ENCODE results near the gene B4GALT5.

The B4GALT5 gene

GRCh38 chr20:49741977-49742376, 28.3 kb upstream of the B4GALT5 start:
- no peak for ATAC-seq
- TF ChIP-seq PPARA (CRISPR knock-in tag; IDR thresholded peaks at IDR 0.05; ENCODE audit: borderline replicate concordance) (no peak), ZNF70 (CRISPR knock-in tag; IDR thresholded peaks at IDR 0.05) (no peak), POU6F1 (CRISPR knock-in tag; IDR thresholded peaks at IDR 0.05; ENCODE audit: borderline replicate concordance, low read depth) (no peak), ARNTL (CRISPR knock-in tag; IDR thresholded peaks at IDR 0.05; ENCODE audit: borderline replicate concordance, low read depth) (no peak)

GRCh38 chr20:49740807-49741206, 27.1 kb upstream of the B4GALT5 start:
- TF ChIP-seq ZFP3 (CRISPR knock-in tag; IDR thresholded peaks at IDR 0.05): no peak
- no peak for ATAC-seq

GRCh38 chr20:49739042-49739441, 25.4 kb upstream of the B4GALT5 start:
- TF ChIP-seq ESRRG (CRISPR knock-in tag; IDR thresholded peaks at IDR 0.05) (no peak), PPARA (CRISPR knock-in tag; IDR thresholded peaks at IDR 0.05; ENCODE audit: borderline replicate concordance) (no peak), CSDC2 (CRISPR knock-in tag; IDR thresholded peaks at IDR 0.05) (no peak), OSR1 (CRISPR knock-in tag; IDR thresholded peaks at IDR 0.05) (no peak), TSHZ2 (CRISPR knock-in tag; IDR thresholded peaks at IDR 0.05) (no peak), CSRNP3 (CRISPR knock-in tag; IDR thresholded peaks at IDR 0.05) (no peak), TOX (CRISPR knock-in tag; IDR thresholded peaks at IDR 0.05; ENCODE audit: borderline replicate concordance) (no peak), ZNF70 (CRISPR knock-in tag; IDR thresholded peaks at IDR 0.05) (no peak), SNAI2 (CRISPR knock-in tag; IDR thresholded peaks at IDR 0.05) (no peak)
- no peak for ATAC-seq

- no peak for ATAC-seq
- TF ChIP-seq ARNTL (CRISPR knock-in tag; IDR thresholded peaks at IDR 0.05; ENCODE audit: borderline replicate concordance, low read depth): no peak
- TF ChIP-seq ZFP3 (CRISPR knock-in tag; IDR thresholded peaks at IDR 0.05): no peak
- TF ChIP-seq CSDC2 (CRISPR knock-in tag; IDR thresholded peaks at IDR 0.05): no peak
- TF ChIP-seq TCF4 (CRISPR knock-in tag; IDR thresholded peaks at IDR 0.05; ENCODE audit: borderline replicate concordance): no peak
- TF ChIP-seq OSR1 (CRISPR knock-in tag; IDR thresholded peaks at IDR 0.05): no peak
- TF ChIP-seq POU6F1 (CRISPR knock-in tag; IDR thresholded peaks at IDR 0.05; ENCODE audit: borderline replicate concordance, low read depth): no peak
- no peak for TF ChIP-seq ISL1 (CRISPR knock-in tag; IDR thresholded peaks at IDR 0.05)
- no peak for TF ChIP-seq CREB5 (CRISPR knock-in tag; IDR thresholded peaks at IDR 0.05; ENCODE audit: low read depth)
- no peak for TF ChIP-seq ZNF70 (CRISPR knock-in tag; IDR thresholded peaks at IDR 0.05)
- TF ChIP-seq PATZ1 (CRISPR knock-in tag; IDR thresholded peaks at IDR 0.05; ENCODE audit: borderline replicate concordance): no peak
- no peak for TF ChIP-seq ZNF565 (CRISPR knock-in tag; conservative IDR thresholded peaks at IDR 0.05; ENCODE audit: low read depth)
- no peak for TF ChIP-seq TOX (CRISPR knock-in tag; IDR thresholded peaks at IDR 0.05; ENCODE audit: borderline replicate concordance)
- TF ChIP-seq ZNF8 (CRISPR knock-in tag; IDR thresholded peaks at IDR 0.05): no peak
- TF ChIP-seq CSRNP3 (CRISPR knock-in tag; IDR thresholded peaks at IDR 0.05): no peak
- TF ChIP-seq BACH2 (CRISPR knock-in tag; IDR thresholded peaks at IDR 0.05; ENCODE audit: borderline replicate concordance): no peak
- TF ChIP-seq TSHZ2 (CRISPR knock-in tag; IDR thresholded peaks at IDR 0.05): no peak
- TF ChIP-seq ZC3H10 (CRISPR knock-in tag; IDR thresholded peaks at IDR 0.05): no peak
Measured at GRCh38 chr20:49737260-49737659, 23.6 kb upstream of the B4GALT5 start.

Data from SK-N-SH treated with all-trans-retinoic acid at 6 μM for 48 hours (cell line).